H1 (cell line): ENCODE results near the gene IGFL2. TPM values are rescaled to one million over a fixed set of nuclear protein-coding genes. Genes with fewer than 3 reads are reported as not detected.

Experiments
- CTCF ChIA-PET: fragments of 300-600 bp; sonication (Branson Sonifier 250); formaldehyde crosslinking; loops from one replicate; lab custom pipeline; 2021; ENCODE audit not compliant: partially characterized antibody; lab: Charles Lee
- POLR2A ChIA-PET: fragments of 300-600 bp; sonication (Branson Sonifier 250); formaldehyde crosslinking; loops from one replicate; lab custom pipeline; 2021; ENCODE audit warnings: inconsistent platforms; ENCODE audit not compliant: partially characterized antibody; lab: Charles Lee
- DNase-seq, 2 experiments: peaks; one replicate each; pipeline versions ENCODE4 v3.0.0 to v3.0.0-alpha.2; 2010 to 2022; ENCODE audit warnings: low spot score in 2 of 2, low read depth in 1 of 2, mixed read lengths in 1 of 2
- FAIRE-seq: peaks from 2 replicates; lab custom pipeline; 2011; peaks lifted over from hg19 to GRCh38; lab: Jason Lieb, UNC
- H2AFZ ChIP-seq: 2 replicates; pipeline ENCODE4 v1.8.1; 2012; ENCODE audit warnings: low read length, inconsistent platforms
- H2AK5ac ChIP-seq: 2 replicates; pipeline ENCODE4 v1.6.1; 2013; ENCODE audit warnings: low read depth, low read length
- H2BK120ac ChIP-seq: replicated peaks from 2 replicates; pipeline ENCODE3; 2013; ENCODE audit warnings: low read depth, low read length, inconsistent platforms
- H2BK12ac ChIP-seq: 2 replicates; pipeline ENCODE4 v1.6.1; 2013; ENCODE audit warnings: low read depth, low read length
- H2BK15ac ChIP-seq: 2 replicates; pipeline ENCODE4 v1.6.1; 2013; ENCODE audit warnings: low read length
- H2BK20ac ChIP-seq: 2 replicates; pipeline ENCODE4 v1.6.1; 2013; ENCODE audit warnings: low read length
- H2BK5ac ChIP-seq: 2 replicates; pipeline ENCODE4 v1.6.1; 2013; ENCODE audit warnings: low read depth, low read length
- H3K14ac ChIP-seq: 2 replicates; pipeline ENCODE4 v1.6.1; 2013; ENCODE audit warnings: inconsistent platforms; ENCODE audit not compliant: insufficient read length
- H3K18ac ChIP-seq: 2 replicates; pipeline ENCODE4 v1.6.1; 2013; ENCODE audit warnings: low read length; ENCODE audit errors: extremely low read depth
- H3K23ac ChIP-seq: 2 replicates; pipeline ENCODE4 v1.6.1; 2013; ENCODE audit warnings: inconsistent platforms; ENCODE audit not compliant: insufficient read length
- H3K23me2 ChIP-seq: 2 replicates; pipeline ENCODE4 v1.6.1; 2013; ENCODE audit warnings: low read depth, low read length
- H3K27ac ChIP-seq: 2 replicates; pipeline ENCODE4 v1.6.1; 2011; ENCODE audit warnings: low read depth, low read length, inconsistent platforms
- H3K27me3 ChIP-seq, 4 experiments: replicated peaks in 1 of 4; 1 replicate in 1 of 4; 2 replicates in 3 of 4; pipeline versions ENCODE4 v1.6.1 to v1.8.1; 2011 to 2013; ENCODE audit warnings: low read length in 3 of 4, mild to moderate bottlenecking in 3 of 4, inconsistent platforms in 2 of 4, mixed read lengths in 2 of 4, moderate library complexity in 1 of 4; ENCODE audit not compliant: control insufficient read depth in 3 of 4, insufficient read depth in 3 of 4; ENCODE audit errors: extremely low read depth in 1 of 4
- H3K36me3 ChIP-seq, 4 experiments: 2 replicates each; pipeline versions ENCODE4 v1.6.1 to v1.8.1; 2011 to 2013; ENCODE audit warnings: mild to moderate bottlenecking in 4 of 4, low read length in 3 of 4, moderate library complexity in 2 of 4, control low read depth in 1 of 4, inconsistent platforms in 1 of 4; ENCODE audit not compliant: insufficient read depth in 4 of 4, control insufficient read depth in 2 of 4
- H3K4ac ChIP-seq: replicated peaks from 2 replicates; pipeline ENCODE3; 2013; ENCODE audit warnings: low read length, low read depth, mixed read lengths, inconsistent platforms; ENCODE audit not compliant: insufficient read length
- H3K4me1 ChIP-seq, 4 experiments: replicated peaks in 1 of 4; 1 replicate in 1 of 4; 2 replicates in 3 of 4; pipeline versions ENCODE4 v1.6.1 to v1.8.1; 2011 to 2013; ENCODE audit warnings: low read length in 3 of 4, inconsistent platforms in 2 of 4, mixed read lengths in 1 of 4; ENCODE audit not compliant: insufficient read depth in 4 of 4, control insufficient read depth in 3 of 4
- H3K4me2 ChIP-seq, 2 experiments: 2 replicates each; pipeline versions ENCODE4 v1.6.1 to v1.8.1; 2011 to 2013; ENCODE audit warnings: low read depth in 2 of 2, low read length in 2 of 2, control low read depth in 1 of 2, inconsistent platforms in 1 of 2, mild to moderate bottlenecking in 1 of 2; ENCODE audit not compliant: insufficient read depth in 1 of 2
- H3K4me3 ChIP-seq, 4 experiments: fragments of 200-600, 300-600 bp in 1 of 4; sonication (generic), shearing (Covaris generic), sonication (Bioruptor Twin) in 1 of 4; 2 replicates each; pipeline versions ENCODE4 v1.5.1 to v1.8.1; 2011 to 2016; ENCODE audit warnings: low read length in 4 of 4, low read depth in 3 of 4, control low read depth in 2 of 4, inconsistent platforms in 2 of 4, mild to moderate bottlenecking in 2 of 4, mixed read lengths in 1 of 4, moderate library complexity in 1 of 4; ENCODE audit not compliant: insufficient read depth in 2 of 4; ENCODE audit errors: extremely low read depth in 1 of 4
- H3K56ac ChIP-seq: replicated peaks from 2 replicates; pipeline ENCODE3; 2013; ENCODE audit warnings: low read depth, mild to moderate bottlenecking, mixed read lengths, low read length, inconsistent platforms; ENCODE audit not compliant: insufficient read length
- H3K79me1 ChIP-seq: 2 replicates; pipeline ENCODE4 v1.6.1; 2013; ENCODE audit warnings: low read depth, low read length, control low read depth
- H3K79me2 ChIP-seq, 2 experiments: 2 replicates each; pipeline versions ENCODE4 v1.6.1 to v1.8.1; 2012 to 2013; ENCODE audit warnings: low read length in 2 of 2, mild to moderate bottlenecking in 2 of 2, inconsistent platforms in 1 of 2; ENCODE audit not compliant: insufficient read depth in 2 of 2, control insufficient read depth in 1 of 2
- H3K9ac ChIP-seq, 4 experiments: replicated peaks in 1 of 4; 1 replicate in 1 of 4; 2 replicates in 3 of 4; pipeline versions ENCODE4 v1.6.1 to v1.8.1; 2011 to 2013; ENCODE audit warnings: low read depth in 3 of 4, low read length in 3 of 4, control low read depth in 2 of 4, mild to moderate bottlenecking in 2 of 4, moderate library complexity in 2 of 4, inconsistent platforms in 1 of 4; ENCODE audit errors: extremely low read depth in 1 of 4
- H3K9me3 ChIP-seq, 2 experiments: 2 replicates each; pipeline versions ENCODE4 v1.6.1 to v1.8.1; 2012 to 2013; ENCODE audit warnings: mild to moderate bottlenecking in 2 of 2, moderate library complexity in 2 of 2, control low read depth in 1 of 2, inconsistent platforms in 1 of 2, low read depth in 1 of 2, low read length in 1 of 2, mixed read lengths in 1 of 2; ENCODE audit not compliant: insufficient read depth in 2 of 2
- H4K20me1 ChIP-seq, 2 experiments: replicated peaks in 1 of 2; 2 replicates each; pipeline versions ENCODE3 to v1.8.1; 2011 to 2013; ENCODE audit warnings: inconsistent platforms in 2 of 2, low read length in 2 of 2, mild to moderate bottlenecking in 1 of 2; ENCODE audit not compliant: insufficient read depth in 2 of 2, control insufficient read depth in 1 of 2
- H4K5ac ChIP-seq: 2 replicates; pipeline ENCODE4 v1.6.1; 2013; ENCODE audit warnings: low read length, low read depth, mixed read lengths, inconsistent platforms; ENCODE audit not compliant: insufficient read length
- H4K8ac ChIP-seq: 2 replicates; pipeline ENCODE4 v1.8.0; 2013; ENCODE audit warnings: mild to moderate bottlenecking, moderate library complexity, low read length, inconsistent platforms; ENCODE audit not compliant: insufficient read depth; ENCODE audit errors: extremely low read depth
- H4K91ac ChIP-seq: replicated peaks from 2 replicates; pipeline ENCODE3; 2013; ENCODE audit warnings: low read length, mixed read lengths, inconsistent platforms; ENCODE audit not compliant: insufficient read length
- CHD1 ChIP-seq: IDR thresholded peaks from 2 replicates; pipeline ENCODE4 v1.6.1; 2012; ENCODE audit warnings: low read depth, low read length, improper control_type of control experiment
- GTF2F1 ChIP-seq: IDR thresholded peaks from 2 replicates; pipeline ENCODE4 v1.6.1; 2012; ENCODE audit warnings: low read depth, low read length, improper control_type of control experiment, borderline replicate concordance
- POLR2AphosphoS5 ChIP-seq: IDR thresholded peaks from 2 replicates; pipeline ENCODE4 v1.6.1; 2011; ENCODE audit warnings: low read depth, low read length
- SUZ12 ChIP-seq: fragments of 200-600 bp; sonication (generic); IDR thresholded peaks from 2 replicates; pipeline ENCODE4 v1.6.1; 2012; ENCODE audit warnings: mild to moderate bottlenecking, inconsistent platforms, low read length, moderate library complexity, mixed read lengths
- USF2 ChIP-seq: IDR thresholded peaks from 2 replicates; pipeline ENCODE4 v1.6.1; 2011; ENCODE audit warnings: low read length, improper control_type of control experiment
- WGBS, 2 experiments: shearing (Covaris generic) in 1 of 2; methylation state at CpG; one replicate each; pipeline versions ENCODE4 v1.1.6 to v1.1.7; 2013 to 2015; ENCODE audit warnings: low lambda C conversion rate in 2 of 2, mixed read lengths in 2 of 2, inconsistent platforms in 1 of 2, low coverage in 1 of 2, missing lambda C conversion rate in 1 of 2; ENCODE audit not compliant: insufficient replicate concordance in 2 of 2, insufficient coverage in 1 of 2, insufficient read length in 1 of 2; ENCODE audit errors: extremely low coverage in 1 of 2, missing lambda C conversion rate in 1 of 2; 5-methylcytosine and 5-hydroxymethylcytosine counted together
- polyA plus RNA-seq, 7 experiments: library from polyadenylated mRNA; depleted of rRNA in 3 of 7; stranded (reverse) in 5 of 7; unstranded in 2 of 7; fragments of >200 nt in 5 of 7; fragments of 200-250 nt in 2 of 7; gene quantifications; 1 replicate in 5 of 7; 2 replicates in 1 of 7; 4 replicates in 1 of 7; pipeline versions ENCODE4 v1.2.1 to v1.2.3, GENCODE V29; 2011 to 2013; ENCODE audit warnings: missing spikeins in 2 of 7, mixed read lengths in 2 of 7
- total RNA-seq: library from RNA; stranded (reverse); fragmentation: NEBNext Ultra II Directional; extraction: Animal tissue kit (Norgen Biotek cat#: 25700); gene quantifications from 2 replicates; pipeline ENCODE4 v1.2.1, GENCODE V29; 2021

Gene IGFL2
- total and polyA plus RNA-seq, 2 of the 8 experiments (the other 6 are each of a cell fraction or from before 2014, with no cell fraction given): not detected

- no peak for DNase-seq
These were observed 11.6 kb downstream of the IGFL2 start for GRCh38 chr19:46159418-46160232.

More at GRCh38 chr19:46159418-46160232, 11.6 kb downstream of the IGFL2 start:
- ChIA-PET POLR2A (interaction anchor here (2.0 kb wide), 1 partner anchor 26 kb away, joined by 8 read pairs; no protein-coding TSS in a partner anchor), CTCF (interaction anchor here (1.0 to 2.0 kb wide), 4 partner anchors 14 to 42 kb away, joined by 3 to 6 read pairs (median 4); no protein-coding TSS in a partner anchor)
- Histone ChIP-seq H2AFZ (no peak overlapping the region), H3K27ac (no peak overlapping the region), H2BK5ac (no peak overlapping the region), H2BK12ac (no peak overlapping the region), H3K79me1 (no peaks in the 10 kb centered on the region), H3K4ac (no peak overlapping the region), H3K14ac (no peak overlapping the region), H4K5ac (no peak overlapping the region), H3K9ac (no peak overlapping the region), H3K56ac (no peak overlapping the region), H3K4me1 (no peaks in the 10 kb centered on the region), H3K18ac (no peak overlapping the region), H3K79me2 (no peaks in the 10 kb centered on the region), H3K23ac (no peak overlapping the region), H2BK120ac (no peak overlapping the region), H2BK15ac (no peak overlapping the region), H3K23me2 (no peaks in the 10 kb centered on the region), H3K36me3 (no peaks in the 10 kb centered on the region), H3K9me3 (no peaks in the 10 kb centered on the region), H4K91ac (no peak overlapping the region), H3K4me2 (no peak overlapping the region), H3K27me3 (no peaks in the 10 kb centered on the region), H4K8ac (no peak overlapping the region), H2AK5ac (no peak overlapping the region), H3K4me3 (no peak overlapping the region), H2BK20ac (no peak overlapping the region; the same call in 1 of the 2 replicates), H4K20me1 (no peaks in the 10 kb centered on the region)
- WGBS, 2 experiments: 85% methylated on average over 4 of the region's 4 CpGs; no CpG with 5 or more reads in 1 of the 2 experiments
- no peak for FAIRE-seq
- no peak for TF ChIP-seq SUZ12
- no peak for TF ChIP-seq GTF2F1
- TF ChIP-seq POLR2AphosphoS5: no peak
- no peak for TF ChIP-seq CHD1
- TF ChIP-seq USF2: no peak
